ENCODE results near the gene TNS3.

The TNS3 gene

GRCh38 chr7:47576031-47576865, 5.7 kb downstream of the TNS3 start:
- H3K4me3 ChIP-seq (ENCODE audit: control insufficient read depth, low read depth, low read length) = no peak overlapping the region
- DNase-seq (ENCODE audit: low read depth) = no peak
- TF ChIP-seq CTCF (IDR thresholded peaks at IDR 0.05; ENCODE audit: control insufficient read depth, insufficient read depth, low read depth, low read length, missing control alignments) = no peak

GRCh38 chr7:47574482-47575329, 7.2 kb downstream of the TNS3 start:
- H3K4me3 ChIP-seq (ENCODE audit: control insufficient read depth, low read depth, low read length) = no peak overlapping the region
- no peak for TF ChIP-seq CTCF (IDR thresholded peaks at IDR 0.05; ENCODE audit: control insufficient read depth, insufficient read depth, low read depth, low read length, missing control alignments)
- no peak for DNase-seq (ENCODE audit: low read depth)

DNA sequence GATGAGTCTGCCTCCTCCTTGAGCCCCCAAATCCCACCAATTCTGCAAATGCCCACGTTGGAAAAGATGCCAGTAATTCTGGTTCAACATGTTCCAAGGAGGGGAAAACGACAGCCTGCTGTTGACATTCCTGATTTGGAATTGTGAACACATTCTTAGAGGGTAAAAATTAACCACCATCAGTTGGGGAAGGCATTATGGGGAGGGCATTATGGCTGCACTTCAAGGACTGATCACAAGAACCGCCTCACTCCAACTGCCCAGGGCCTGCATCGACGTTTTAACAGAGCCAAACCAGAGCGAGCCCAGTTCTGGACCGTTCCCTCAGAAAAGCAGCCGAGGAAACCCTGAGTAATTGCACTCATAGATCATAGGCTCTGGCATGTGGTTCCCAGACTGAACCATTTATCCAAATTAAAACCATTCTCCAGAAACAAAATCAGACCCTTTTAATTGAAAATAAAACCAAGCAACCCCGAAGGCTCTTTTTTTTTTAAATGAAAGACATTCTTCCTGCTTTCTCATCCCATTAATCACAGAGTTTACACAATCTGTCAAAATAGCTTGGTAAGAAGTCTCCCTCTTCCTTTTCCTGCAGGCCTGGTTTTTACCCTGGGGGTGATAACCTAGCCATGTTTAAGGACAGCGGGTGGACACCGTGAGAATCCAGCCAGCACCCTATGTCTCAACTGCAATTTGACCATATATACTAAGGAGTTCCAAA, 8.0 kb downstream of the TNS3 start:
- H3K4me3 ChIP-seq (ENCODE audit: control insufficient read depth, low read depth, low read length) = no peak overlapping the region; the same call in 1 of the 2 replicates
- peak; percentile 92 for DNase-seq (ENCODE audit: low read depth)
- TF ChIP-seq CTCF (IDR thresholded peaks at IDR 0.05; ENCODE audit: control insufficient read depth, insufficient read depth, low read depth, low read length, missing control alignments) = no peak

DNA sequence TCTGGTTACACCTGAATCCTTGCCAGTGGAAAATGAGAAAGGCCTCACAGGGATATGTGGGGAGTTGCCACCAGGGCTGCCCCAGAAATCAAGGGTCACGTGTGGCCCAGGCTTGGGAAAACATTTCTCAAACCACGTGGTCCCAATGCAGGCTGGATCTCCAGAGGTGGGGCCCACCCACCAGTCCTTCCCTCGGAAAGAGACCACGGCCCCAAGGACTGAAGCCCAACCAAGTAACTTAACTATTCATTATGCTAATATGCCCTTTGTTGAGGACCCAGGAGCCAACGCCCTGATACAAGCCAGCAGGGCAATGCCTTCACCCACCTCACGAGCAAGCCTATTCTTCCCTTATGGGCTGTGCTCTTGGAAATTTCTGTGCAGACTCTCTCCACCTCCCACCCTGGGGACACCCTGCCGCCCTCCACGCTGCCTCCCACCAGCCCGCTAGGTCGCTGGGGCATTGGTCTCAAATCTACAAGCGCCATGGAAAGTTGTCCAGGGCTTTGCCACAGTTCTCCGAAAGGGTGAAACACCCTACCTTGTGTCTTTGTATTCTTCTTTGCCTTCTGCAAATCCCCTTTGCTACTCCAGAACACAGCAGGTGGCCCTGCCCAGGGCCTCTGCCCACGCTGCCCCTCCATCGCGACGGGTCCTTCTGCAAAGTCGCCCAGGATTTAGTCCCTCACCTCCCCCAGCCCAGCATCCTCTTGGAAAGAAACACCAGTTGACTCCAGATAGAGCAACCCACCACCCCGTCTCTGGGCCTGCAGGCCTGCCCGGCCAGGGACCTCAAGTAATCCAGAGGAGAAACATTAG, 8.8 kb downstream of the TNS3 start:
- no peak overlapping the region; the same call in 1 of the 2 replicates for H3K4me3 ChIP-seq (ENCODE audit: control insufficient read depth, low read depth, low read length)
- DNase-seq (ENCODE audit: low read depth) = no peak

DNA sequence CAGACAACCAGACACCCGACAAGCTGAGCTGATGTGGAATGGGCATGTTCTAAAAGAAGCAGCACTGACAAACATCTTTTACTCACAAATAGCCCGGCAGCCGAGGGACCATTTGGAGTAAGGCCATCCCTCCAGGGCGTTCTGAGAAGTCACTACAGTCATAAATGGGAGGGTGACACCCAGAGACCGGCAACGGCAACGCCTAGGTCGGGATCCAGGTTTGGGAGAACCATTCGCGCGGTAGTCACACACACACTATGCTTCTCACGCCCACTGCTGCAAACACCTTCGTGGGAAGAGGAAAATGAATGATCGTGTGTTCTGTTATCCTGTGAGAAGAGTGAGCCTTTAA, 9.8 kb downstream of the TNS3 start:
- no peak overlapping the region for H3K4me3 ChIP-seq (ENCODE audit: control insufficient read depth, low read depth, low read length)
- no peak for TF ChIP-seq CTCF (IDR thresholded peaks at IDR 0.05; ENCODE audit: control insufficient read depth, insufficient read depth, low read depth, low read length, missing control alignments)
- no peak for DNase-seq (ENCODE audit: low read depth)

More for the DNA sequence above, 8.8 kb downstream of the TNS3 start:
- no peak for TF ChIP-seq CTCF (IDR thresholded peaks at IDR 0.05; ENCODE audit: control insufficient read depth, insufficient read depth, low read depth, low read length, missing control alignments)
